GM19025 (cell line): ENCODE measurements around the gene TCN2.
A peak's percentile ranks its signal among the peaks of the same experiment; 100 is the strongest.
"Not testable (repeated sequence)": the region's sequence is repeated elsewhere in the genome, so short reads cannot be mapped to it uniquely, and the experiment has no call there.

Experiments
- ATAC-seq: cut with Tn5 transposase; IDR thresholded peaks from one replicate; pipeline ENCODE4 v1.9.1; 2021; ENCODE audit warnings: mild to moderate bottlenecking, low read depth, moderate library complexity; ENCODE audit not compliant: unreplicated experiment

The TCN2 gene

DNA sequence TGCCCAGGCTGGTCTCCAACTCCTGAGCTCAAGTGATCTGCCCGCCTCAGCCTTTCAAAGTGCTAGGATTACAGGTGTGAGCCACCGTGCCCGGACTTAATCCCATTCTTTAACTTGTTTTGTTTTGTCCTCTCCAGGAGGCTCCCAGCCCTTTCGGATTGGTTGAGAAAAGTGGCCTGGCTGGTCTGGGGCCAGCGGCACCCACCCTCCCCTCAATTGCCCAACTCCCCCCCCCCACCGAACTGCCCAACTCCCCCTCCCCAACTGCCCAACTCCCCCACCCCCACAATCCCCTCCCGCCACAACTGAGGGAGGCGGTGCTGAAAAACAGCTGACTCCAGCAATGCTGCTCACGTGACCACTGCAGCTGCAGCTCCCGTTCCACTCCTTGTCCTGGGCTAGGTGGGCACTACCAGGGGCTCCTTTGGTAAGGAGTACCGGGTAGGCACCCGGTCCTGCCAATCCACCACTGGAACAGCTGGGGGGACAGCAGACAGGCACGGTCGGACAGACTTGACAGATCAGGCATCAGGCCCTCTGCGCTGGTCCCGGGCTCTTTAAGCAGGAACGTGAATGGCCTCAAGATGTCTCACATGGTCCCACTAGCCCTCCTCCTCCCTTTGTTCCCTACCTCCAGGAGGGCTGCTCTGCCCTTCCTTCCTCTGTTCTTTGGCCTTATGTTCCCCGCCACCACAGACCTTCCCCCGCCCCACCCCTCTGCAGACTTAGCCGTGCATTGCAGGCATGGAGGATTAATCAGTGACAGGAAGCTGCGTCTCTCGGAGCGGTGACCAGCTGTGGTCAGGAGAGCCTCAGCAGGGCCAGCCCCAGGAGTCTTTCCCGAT lies at the start of gene TCN2:
TCN2 (plus strand) TSS at position 720 of the 845 bp plus-strand sequence. CDS start 158 bp downstream, outside the sequence.
- peak; percentile 36 for ATAC-seq

DNA sequence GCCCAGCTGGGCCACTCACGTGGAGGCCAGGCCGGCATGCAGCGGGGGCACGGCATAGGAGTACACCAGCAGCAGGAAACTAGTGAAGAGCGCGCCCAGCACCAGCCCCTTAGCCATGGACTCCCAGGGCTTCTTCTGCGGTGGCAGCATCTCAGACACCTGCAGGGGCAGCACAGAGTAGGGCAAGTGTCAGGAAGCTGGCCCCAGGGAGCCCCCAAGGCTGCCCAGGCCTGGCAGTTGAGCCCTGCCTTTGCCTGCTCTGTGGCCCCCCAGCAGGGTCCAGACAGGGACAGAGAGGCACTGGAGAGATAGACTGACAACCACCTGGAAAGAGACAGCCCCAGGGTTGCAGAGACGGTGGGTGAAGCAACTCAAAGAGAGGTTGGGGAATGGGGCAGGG lies 49.7 kb upstream of the TCN2 start:
- no peak for ATAC-seq

DNA sequence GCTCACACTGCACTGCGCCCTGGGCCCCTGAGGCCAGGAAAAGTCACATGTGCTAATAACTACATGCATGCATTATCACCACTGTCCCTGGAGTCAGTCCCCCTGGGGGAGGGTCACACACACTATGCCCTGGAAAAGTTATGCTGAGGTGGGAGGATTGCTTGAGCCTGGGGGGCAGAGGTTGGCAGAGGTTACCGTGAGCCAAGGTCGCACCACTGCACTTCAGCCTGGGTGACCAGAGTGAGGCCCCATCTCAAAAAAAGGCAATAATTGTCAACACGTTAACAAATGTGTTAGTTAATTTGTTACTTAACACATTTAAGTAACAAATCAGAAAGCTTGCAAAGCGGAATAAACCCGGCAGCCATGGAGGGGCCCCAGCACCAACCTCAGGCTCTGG lies 47.1 kb upstream of the TCN2 start:
- ATAC-seq, result no peak

DNA sequence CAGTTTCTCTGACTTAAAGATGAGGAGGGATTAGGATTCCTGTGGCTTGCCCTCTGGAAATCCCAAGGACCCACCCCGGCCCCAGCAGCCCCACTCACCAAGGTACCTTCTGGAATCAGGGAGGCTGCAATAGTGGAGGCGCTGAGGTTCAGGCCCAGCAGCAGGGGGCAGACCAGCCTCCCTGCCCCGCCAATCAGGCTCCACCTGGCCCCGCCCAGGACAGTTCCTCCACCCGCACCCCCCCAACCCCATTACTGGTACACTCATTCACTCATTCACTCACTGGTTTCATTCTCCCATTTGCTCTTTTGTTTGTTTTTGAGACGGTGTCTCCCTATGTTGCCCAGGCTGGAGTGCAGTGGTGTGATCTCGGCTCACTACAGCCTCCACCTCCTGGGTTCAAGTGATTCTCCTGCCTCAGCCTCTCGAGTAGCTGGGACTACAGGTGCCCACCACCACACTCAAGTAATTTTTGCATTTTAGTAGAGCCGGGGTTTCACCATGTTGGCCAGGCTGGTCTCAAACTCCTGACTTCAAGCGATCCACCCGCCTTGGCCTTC lies 46.3 kb upstream of the TCN2 start:
- not testable (repeated sequence) for ATAC-seq

DNA sequence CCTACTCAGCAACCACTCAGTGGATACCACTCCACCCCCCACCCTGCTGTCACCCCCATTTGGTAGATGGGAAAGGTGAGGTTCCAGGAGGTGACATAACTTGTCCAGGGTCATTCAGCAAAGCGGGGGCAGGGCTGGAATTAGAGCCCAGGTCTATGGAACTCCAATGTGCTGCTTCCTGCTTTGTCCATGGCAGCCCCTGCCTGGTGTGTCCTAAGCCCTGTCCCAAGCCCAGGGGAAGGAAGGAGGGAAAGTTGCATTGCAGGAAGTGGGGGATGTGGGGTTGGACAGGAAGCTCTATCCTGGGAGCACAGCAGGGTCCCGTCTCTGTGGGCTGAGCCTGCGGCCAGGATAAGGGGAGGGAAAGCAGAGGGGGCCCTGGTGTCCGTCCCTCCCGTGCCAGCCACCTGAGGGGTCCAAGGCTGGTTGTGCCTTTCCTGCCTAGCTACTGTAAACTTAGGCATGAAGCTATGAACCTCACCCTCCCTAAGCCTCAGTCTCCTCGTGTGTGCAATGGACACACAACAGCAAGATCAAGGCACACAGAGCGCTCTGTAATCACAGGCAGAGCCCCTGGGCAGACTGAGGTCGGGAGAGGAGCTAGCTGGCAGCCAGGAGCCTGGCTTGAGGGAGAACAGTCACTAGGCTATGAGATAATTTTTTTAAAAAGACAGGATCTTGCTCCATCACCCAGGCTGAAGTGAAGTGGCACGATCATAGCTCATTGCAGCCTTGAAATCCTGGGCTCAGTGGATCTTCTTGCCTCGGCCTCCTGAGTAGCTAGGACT lies 45.4 kb upstream of the TCN2 start:
- no peak for ATAC-seq

- no peak for ATAC-seq
Observed at GRCh38 chr22:30562366-30562765, 44.6 kb upstream of the TCN2 start.

- ATAC-seq, result no peak
Observed at GRCh38 chr22:30564045-30564760, 42.8 kb upstream of the TCN2 start.

DNA sequence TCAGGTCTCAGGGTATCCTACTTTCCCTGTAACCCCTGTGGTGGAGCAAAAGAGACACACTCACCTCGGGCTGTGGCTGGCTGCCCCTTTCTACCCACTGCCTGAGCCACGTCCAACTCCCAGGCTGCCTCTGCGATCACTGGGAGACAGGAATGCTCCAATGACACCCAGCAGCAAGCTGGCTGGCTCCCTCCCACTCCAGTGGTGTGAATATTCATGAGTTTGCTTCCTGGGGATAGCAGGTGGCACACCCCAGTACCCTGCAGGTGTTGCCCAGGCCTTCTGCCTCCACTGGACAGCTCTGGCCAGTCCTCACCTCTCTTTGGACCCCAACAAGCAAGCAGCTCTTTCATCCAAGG lies 42.2 kb upstream of the TCN2 start:
- ATAC-seq, result no peak

- ATAC-seq, result no peak
Observed at GRCh38 chr22:30565341-30565740, 41.6 kb upstream of the TCN2 start.

DNA sequence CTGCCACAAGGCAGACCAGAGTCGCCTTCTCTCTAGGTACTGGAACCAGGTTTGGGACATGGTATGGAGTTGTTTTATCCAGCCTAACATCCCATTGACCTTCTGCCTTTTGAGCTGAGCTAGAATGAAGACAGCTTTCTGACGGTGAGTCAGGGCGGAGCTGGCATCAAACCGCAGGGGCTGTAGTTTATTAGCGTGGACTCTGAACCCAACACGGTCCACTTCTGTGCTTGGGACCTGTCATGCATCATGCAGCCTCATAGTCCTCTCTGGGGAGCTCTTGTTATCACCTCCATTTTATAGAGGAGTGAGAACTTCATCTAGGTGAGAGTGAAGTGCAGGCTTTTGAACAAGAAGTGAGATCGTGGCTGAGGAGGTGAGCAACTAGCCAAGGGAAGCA lies 40.8 kb upstream of the TCN2 start:
- ATAC-seq, result no peak

DNA sequence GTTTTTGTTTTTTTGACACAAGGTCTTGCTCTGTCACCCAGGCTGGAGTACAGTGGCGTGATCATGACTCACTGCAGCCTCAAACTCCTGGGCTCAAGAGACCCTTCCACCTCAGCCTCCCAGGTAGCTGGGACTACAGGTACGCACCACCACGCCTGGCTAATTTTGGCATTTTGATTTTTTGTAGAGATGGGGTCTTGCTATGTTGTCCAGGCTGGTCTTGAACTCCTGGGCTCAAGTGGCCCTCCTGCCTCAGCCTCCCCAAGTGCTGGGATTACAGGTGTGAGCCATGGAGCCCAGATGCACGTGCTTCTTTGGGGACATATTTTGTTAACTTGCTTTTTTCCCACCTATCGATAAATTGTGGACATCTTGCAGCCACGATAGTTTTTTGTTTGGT lies 39.7 kb upstream of the TCN2 start:
- not testable (repeated sequence) for ATAC-seq

GRCh38 chr22:30568137-30568805 lies 38.7 kb upstream of the TCN2 start:
- ATAC-seq, result no peak

- no peak for ATAC-seq
Observed at GRCh38 chr22:30569674-30570202, 37.2 kb upstream of the TCN2 start.

DNA sequence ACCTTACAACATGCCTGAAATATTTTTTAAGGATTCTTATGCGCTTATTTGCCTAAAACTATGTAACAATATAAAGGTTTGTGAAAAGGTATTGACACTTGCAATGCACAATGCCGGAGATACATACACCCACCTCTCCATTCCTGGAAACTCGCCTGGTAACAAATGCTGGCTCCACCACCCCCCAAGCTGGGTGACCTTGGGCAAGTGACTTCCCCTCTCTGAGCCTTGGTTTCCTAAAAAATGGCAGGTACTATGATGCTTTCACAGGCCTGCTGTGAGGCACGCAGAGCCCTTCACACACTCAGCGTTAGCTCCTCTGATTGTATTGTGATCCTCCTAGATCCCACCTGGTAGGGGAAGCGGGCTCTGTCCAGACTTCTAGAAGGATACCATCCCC lies 34.8 kb upstream of the TCN2 start:
- no peak for ATAC-seq

DNA sequence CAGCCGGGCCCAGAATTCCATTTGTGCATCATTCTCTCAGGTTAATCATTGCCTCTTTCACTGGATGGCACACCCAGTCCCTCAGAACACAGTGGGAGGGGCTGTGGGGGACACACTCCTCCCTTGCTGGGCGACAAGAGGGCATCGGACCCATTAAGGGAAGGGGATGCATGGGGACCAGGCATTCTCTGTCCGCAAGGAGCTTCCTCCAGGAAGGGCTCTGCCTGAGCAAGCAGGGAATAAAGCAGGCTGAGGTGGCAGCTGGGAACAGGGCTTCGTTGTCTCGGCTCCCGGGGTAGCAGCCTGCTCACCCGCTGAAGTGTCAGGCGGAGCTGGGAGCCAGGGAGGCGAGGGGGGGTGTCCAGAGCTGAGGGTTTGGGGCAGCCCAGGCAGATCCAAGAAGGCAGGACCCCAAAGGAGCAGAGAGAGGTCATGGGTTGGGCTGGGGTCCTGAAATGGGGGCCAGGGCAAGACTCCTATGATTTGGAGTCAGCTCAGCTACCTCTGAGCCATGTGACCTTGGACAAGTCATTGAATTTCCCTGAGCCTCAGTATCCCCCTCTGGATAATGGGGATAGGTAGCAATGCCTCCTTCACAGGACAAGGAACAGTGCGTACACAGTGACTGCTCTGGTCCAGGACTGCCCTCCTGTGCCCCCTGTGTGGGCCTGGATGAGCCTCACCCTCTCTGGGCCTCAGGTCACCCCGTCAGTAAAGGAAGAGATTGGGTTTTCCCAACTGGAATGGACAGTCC lies 34.0 kb upstream of the TCN2 start:
- no peak for ATAC-seq

- ATAC-seq, result no peak
Observed at GRCh38 chr22:30573594-30574094, 33.3 kb upstream of the TCN2 start.

GRCh38 chr22:30574095-30574981 lies 32.6 kb upstream of the TCN2 start, which contains the start of gene GAL3ST1:
GAL3ST1 (minus strand) TSS chr22:30574665; CDS start chr22:30557392, 17,273 bp downstream.
- no peak for ATAC-seq
